GM12875 (cell line): ENCODE data around the gene PTPRM.

Experiments used
- H3K4me3 ChIP-seq: one replicate; pipeline ENCODE4 v1.5.1; 2011; ENCODE audit warnings: low read depth, low read length, control low read depth
- CTCF ChIP-seq: IDR thresholded peaks from 2 replicates; pipeline ENCODE4 v1.5.1; 2011; ENCODE audit warnings: low read depth, mild to moderate bottlenecking, control low read depth, inconsistent platforms, low read length, moderate library complexity, borderline replicate concordance; ENCODE audit not compliant: insufficient read depth

PTPRM gene

GRCh38 chr18:7686278-7686677, 119.2 kb downstream of the PTPRM start:
- no peak for TF ChIP-seq CTCF
- no peak overlapping the region for H3K4me3 ChIP-seq

GRCh38 chr18:7688580-7688979, 121.5 kb downstream of the PTPRM start:
- H3K4me3 ChIP-seq: no peak overlapping the region
- TF ChIP-seq CTCF: no peak

- no peak overlapping the region for H3K4me3 ChIP-seq
- TF ChIP-seq CTCF: no peak
Measured at GRCh38 chr18:7691206-7691605, 124.1 kb downstream of the PTPRM start.

- H3K4me3 ChIP-seq: no peak overlapping the region
- TF ChIP-seq CTCF: no peak
Measured at GRCh38 chr18:7696780-7697179, 129.7 kb downstream of the PTPRM start.

GRCh38 chr18:7697306-7697705, 130.2 kb downstream of the PTPRM start:
- TF ChIP-seq CTCF: no peak
- no peak overlapping the region for H3K4me3 ChIP-seq

- H3K4me3 ChIP-seq: no peak overlapping the region
- TF ChIP-seq CTCF: no peak
Measured at GRCh38 chr18:7711495-7711894, 144.4 kb downstream of the PTPRM start.

- no peak overlapping the region for H3K4me3 ChIP-seq
- no peak for TF ChIP-seq CTCF
Measured at GRCh38 chr18:7720395-7720794, 153.3 kb downstream of the PTPRM start.
